Stomach smooth muscle (tissue), 2 donors: ENCODE results near the gene CETN3.
"Not testable (repeated sequence)": the region's sequence is repeated elsewhere in the genome, so short reads cannot be mapped to it uniquely, and the experiment has no call there.

ENCODE experiments used
- H3K27ac ChIP-seq: one replicate; pipeline ENCODE4 v1.7.0; 2013; ENCODE audit warnings: mild to moderate bottlenecking, low read length, inconsistent platforms
- H3K27me3 ChIP-seq, 2 donors: one replicate each; pipeline ENCODE4 v1.7.0; 2013; ENCODE audit warnings: low read length in 2 of 2; ENCODE audit not compliant: insufficient read depth in 2 of 2, control insufficient read depth in 1 of 2
- H3K36me3 ChIP-seq, 2 donors: one replicate each; pipeline ENCODE4 v1.7.0; 2013; ENCODE audit warnings: low read length in 2 of 2; ENCODE audit not compliant: control insufficient read depth in 2 of 2, insufficient read depth in 2 of 2
- H3K4me1 ChIP-seq: one replicate; pipeline ENCODE4 v1.7.0; 2013; ENCODE audit warnings: low read length; ENCODE audit not compliant: control insufficient read depth, insufficient read depth
- H3K4me3 ChIP-seq, 2 donors: one replicate each; pipeline ENCODE4 v1.7.0; 2013; ENCODE audit warnings: low read length in 2 of 2
- H3K9ac ChIP-seq, 2 donors: one replicate each; pipeline ENCODE4 v1.7.0; 2013; ENCODE audit warnings: low read length in 2 of 2, mild to moderate bottlenecking in 1 of 2
- H3K9me3 ChIP-seq, 2 donors: one replicate each; pipeline ENCODE4 v1.7.0; 2013; ENCODE audit warnings: low read length in 2 of 2; ENCODE audit not compliant: control insufficient read depth in 2 of 2
- donor health status: healthy.
- donor health status: Pancreatic carcinoma.

CETN3 gene

DNA sequence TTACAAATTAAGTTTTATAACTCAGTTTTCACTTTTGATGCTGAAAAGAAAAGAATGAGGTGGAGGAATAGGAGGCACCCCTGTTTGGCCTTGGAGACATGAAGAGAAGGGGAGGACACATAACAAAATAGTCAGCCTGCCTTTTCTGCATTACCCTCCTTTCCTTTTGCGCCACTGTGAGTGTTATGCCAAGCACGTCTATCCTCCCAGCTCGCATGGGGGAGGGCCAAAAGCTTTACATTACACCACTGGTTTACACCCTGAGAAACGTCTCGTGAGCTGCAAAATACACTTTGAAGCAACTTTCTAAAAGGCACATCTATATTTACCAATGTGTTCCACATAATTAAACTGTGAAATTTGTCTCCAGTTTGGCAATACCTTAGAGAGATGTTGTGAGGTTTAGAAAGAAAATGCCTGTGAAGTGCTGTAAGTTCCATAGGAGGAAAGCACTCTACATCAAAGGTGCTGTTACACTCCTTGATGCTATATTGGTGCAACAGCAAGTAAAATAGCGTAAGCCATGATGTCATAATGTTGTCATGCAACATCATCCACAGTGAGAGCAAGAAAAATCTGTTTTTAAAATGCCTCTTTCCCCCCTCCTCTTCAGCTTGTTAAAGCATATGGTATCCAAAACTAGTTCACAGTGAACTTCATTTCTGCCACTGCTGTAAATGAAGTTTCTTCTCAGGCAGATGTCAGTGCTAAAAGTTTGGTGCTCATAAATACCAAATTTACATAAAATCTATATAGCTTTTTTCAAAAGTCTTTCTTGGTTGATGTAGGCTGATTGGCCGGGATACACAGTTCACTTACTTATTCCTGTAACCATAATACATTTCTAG is 50.3 kb downstream of the CETN3 start:
- H3K9ac ChIP-seq = no peak overlapping the region
- no peaks in the 10 kb centered on the region for H3K36me3 ChIP-seq
- no peaks in the 10 kb centered on the region for H3K27me3 ChIP-seq
- no peaks in the 10 kb centered on the region for H3K4me1 ChIP-seq
- no peak overlapping the region for H3K4me3 ChIP-seq
- no peak overlapping the region for H3K27ac ChIP-seq
- H3K9me3 ChIP-seq = peaks cover 2 to 4% of the 10 kb centered on the region in 2 donors

DNA sequence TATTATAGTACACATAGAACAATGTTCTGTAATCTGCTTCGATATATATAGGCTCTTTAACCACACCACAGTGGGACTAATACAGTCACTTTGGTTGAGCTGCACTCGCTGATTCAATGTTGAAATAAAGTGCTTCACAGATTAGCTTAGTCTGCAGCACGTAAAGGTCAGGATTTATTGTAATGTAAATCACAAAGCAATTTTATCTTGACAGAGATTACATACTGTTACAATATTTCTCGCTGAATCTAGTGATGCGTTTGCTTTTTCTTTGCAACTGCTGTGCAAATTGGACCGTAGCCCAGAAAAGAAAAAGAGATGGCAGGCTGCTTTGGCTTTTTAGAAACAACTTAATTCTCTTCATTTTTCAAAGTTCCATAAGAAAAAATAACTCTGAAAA is 52.9 kb downstream of the CETN3 start:
- no peak overlapping the region for H3K27ac ChIP-seq
- no peak overlapping the region for H3K9ac ChIP-seq
- no peak overlapping the region for H3K4me3 ChIP-seq
- H3K9me3 ChIP-seq = peaks cover 2 to 4% of the 10 kb centered on the region in 2 donors
- no peaks in the 10 kb centered on the region for H3K27me3 ChIP-seq
- H3K4me1 ChIP-seq = no peaks in the 10 kb centered on the region
- no peaks in the 10 kb centered on the region for H3K36me3 ChIP-seq

DNA sequence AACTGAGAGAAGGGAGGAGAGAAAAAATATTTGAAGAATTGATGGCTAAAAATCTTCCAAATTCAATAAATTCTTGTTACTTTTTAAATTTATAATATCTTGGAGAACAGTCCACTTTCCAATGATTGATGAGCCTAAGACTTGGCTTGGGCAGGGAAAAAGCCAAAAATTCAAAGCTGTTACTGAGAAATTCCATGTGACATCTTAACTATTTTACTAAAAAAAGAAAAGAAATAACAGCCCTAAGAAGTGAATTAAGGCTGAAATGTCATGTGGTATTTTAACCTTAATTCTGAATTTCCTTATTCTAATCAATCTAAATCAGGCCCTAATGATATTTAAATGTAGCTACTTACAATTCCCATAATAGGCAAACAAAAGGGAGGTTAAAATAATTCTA is 53.4 kb downstream of the CETN3 start:
- H3K9me3 ChIP-seq = peaks cover 2 to 4% of the 10 kb centered on the region in 2 donors
- no peaks in the 10 kb centered on the region for H3K36me3 ChIP-seq
- H3K27me3 ChIP-seq = no peaks in the 10 kb centered on the region
- no peak overlapping the region for H3K9ac ChIP-seq
- H3K27ac ChIP-seq = no peak overlapping the region
- H3K4me3 ChIP-seq = no peak overlapping the region
- H3K4me1 ChIP-seq = no peaks in the 10 kb centered on the region

DNA sequence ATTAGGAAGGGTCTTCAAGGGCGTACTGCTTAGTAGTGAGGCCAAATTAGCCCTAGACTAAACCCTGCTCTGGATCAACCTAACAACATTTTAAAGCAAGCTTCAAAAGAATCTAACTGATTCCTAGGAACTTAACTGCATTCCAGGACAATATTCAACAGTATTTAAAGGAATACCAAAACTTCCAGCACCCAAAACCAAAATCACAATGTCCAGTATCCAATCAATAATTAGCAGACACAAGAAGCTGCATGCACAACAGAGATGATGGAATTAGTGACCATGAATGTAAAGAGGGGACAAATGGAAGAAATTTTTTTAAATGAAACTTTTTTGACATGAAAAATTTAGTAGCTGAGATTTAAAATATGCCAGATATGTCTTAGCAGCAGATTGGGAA is 53.9 kb downstream of the CETN3 start:
- H3K4me1 ChIP-seq = no peaks in the 10 kb centered on the region

DNA sequence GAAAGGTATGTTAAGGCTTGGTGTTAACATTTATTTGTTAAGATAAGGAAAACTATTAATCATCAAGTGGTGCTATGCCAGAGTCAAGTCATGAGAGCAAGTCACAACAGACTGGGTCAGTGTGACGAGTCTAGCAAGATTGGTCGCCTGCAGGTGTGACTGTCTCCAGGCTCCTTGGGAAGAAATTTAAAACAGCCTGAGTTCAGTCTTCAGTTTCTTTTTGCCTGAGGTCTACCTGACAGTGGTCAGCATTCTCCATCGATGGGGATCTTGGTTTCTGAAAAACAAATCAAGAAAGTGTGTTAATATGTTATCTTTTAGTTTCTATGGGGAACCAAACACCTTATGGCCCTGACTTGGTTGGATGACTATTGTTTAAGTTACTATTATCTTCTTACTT is 56.3 kb downstream of the CETN3 start:
- H3K27ac ChIP-seq = no peak overlapping the region
- H3K27me3 ChIP-seq = no peaks in the 10 kb centered on the region
- no peaks in the 10 kb centered on the region for H3K4me1 ChIP-seq
- no peak overlapping the region for H3K4me3 ChIP-seq
- H3K36me3 ChIP-seq = no peaks in the 10 kb centered on the region
- H3K9me3 ChIP-seq = peaks cover 2 to 4% of the 10 kb centered on the region in 2 donors
- H3K9ac ChIP-seq = no peak overlapping the region

More for the DNA sequence above, 53.9 kb downstream of the CETN3 start:
- H3K9ac ChIP-seq = no peak overlapping the region
- no peak overlapping the region for H3K4me3 ChIP-seq
- no peak overlapping the region for H3K27ac ChIP-seq
- H3K9me3 ChIP-seq = peaks cover 2 to 4% of the 10 kb centered on the region in 2 donors
- H3K36me3 ChIP-seq = no peaks in the 10 kb centered on the region
- no peaks in the 10 kb centered on the region for H3K27me3 ChIP-seq

DNA sequence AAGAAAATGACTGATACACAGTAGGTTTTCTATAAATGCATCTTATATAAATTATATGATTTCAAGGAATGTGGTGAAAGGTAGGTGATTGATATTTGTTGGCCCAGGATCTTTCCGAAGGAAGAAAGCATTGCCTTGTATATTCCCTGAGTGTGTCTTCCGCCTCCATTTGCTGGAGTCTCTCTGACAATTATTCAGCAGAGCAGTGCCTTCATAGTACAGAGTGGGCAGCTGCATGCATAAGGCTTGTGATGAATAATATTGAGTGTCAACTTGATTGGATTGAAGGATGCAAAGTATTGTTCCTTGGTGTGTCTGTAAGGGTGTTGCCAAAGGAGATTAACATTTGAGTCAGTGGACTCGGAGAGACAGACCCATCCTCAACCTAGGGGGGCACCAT is 58.5 kb downstream of the CETN3 start:
- H3K4me1 ChIP-seq = no peaks in the 10 kb centered on the region
- H3K27ac ChIP-seq = no peak overlapping the region
- no peaks in the 10 kb centered on the region for H3K27me3 ChIP-seq
- no peak overlapping the region for H3K4me3 ChIP-seq
- H3K9me3 ChIP-seq = peaks cover 2 to 4% of the 10 kb centered on the region in 2 donors
- H3K36me3 ChIP-seq = no peaks in the 10 kb centered on the region
- no peak overlapping the region for H3K9ac ChIP-seq

DNA sequence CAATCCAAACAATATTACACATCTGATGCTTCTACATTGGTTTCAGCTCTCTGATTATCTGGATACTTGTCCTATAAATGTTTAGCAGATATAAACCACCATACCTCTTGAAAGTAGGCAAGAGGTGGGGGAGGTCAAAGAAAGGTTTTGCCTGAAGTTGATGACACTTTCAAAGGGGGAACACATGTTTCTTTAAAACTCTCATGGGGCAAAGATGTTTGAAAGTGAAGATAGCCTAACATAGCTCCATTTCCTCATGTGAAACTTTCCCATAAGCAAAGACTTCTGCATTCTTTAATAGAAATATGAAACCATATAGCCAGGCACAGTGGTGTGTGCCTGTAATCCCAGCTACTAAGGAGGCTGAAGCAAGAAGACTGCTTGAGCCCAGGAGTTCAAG is 62.1 kb downstream of the CETN3 start:
- Histone ChIP-seq H3K9ac (no peak overlapping the region), H3K27me3 (no peaks in the 10 kb centered on the region), H3K36me3 (no peaks in the 10 kb centered on the region), H3K4me1 (no peaks in the 10 kb centered on the region), H3K27ac (no peak overlapping the region), H3K4me3 (no peak overlapping the region), H3K9me3 (no peaks in the 10 kb centered on the region)

DNA sequence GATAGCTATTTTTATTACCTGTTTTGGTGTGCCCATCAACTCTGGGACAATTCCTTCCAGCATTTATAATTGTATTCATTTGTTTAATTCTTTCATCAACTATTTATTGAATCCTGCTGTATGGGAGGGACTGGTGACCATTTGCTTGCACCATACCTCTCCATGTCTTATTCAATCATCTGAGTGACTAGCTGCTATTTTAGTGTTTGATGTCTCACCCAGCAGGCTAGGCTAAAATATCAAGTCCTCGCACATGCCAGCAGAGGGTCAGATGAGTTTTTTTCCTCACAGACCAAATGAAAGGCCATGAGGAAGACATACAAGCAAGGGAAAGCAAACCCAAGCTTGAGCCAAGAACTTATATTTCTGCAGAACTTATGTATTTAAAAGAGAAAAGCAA is 63.9 kb downstream of the CETN3 start:
- H3K27me3 ChIP-seq = no peaks in the 10 kb centered on the region
- H3K4me3 ChIP-seq = no peak overlapping the region
- no peaks in the 10 kb centered on the region for H3K9me3 ChIP-seq
- H3K27ac ChIP-seq = no peak overlapping the region
- H3K4me1 ChIP-seq = no peaks in the 10 kb centered on the region
- H3K36me3 ChIP-seq = no peaks in the 10 kb centered on the region
- no peak overlapping the region for H3K9ac ChIP-seq

DNA sequence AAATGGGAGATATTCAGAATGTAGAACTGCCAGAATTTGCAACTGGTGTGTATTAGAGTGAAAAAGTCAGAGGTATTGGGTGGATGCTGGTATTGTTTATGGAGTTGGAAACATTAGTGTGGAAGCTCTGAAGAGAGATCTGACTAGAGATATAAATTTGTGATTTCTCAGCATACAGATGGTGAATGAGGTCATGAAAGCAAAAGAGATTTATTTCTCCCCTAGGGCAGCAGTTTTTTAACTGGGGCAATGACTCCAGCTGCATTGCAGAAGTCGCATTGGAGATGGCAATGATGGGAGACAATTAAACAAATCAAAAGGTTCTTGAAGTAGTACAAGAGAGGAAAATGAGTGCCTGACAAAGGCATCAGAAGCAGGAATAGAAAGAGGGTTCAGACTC is 64.9 kb downstream of the CETN3 start:
- no peak overlapping the region for H3K27ac ChIP-seq
- H3K27me3 ChIP-seq = no peaks in the 10 kb centered on the region
- H3K4me1 ChIP-seq = no peaks in the 10 kb centered on the region
- no peaks in the 10 kb centered on the region for H3K36me3 ChIP-seq
- H3K9me3 ChIP-seq = no peaks in the 10 kb centered on the region
- no peak overlapping the region for H3K9ac ChIP-seq
- no peak overlapping the region for H3K4me3 ChIP-seq

DNA sequence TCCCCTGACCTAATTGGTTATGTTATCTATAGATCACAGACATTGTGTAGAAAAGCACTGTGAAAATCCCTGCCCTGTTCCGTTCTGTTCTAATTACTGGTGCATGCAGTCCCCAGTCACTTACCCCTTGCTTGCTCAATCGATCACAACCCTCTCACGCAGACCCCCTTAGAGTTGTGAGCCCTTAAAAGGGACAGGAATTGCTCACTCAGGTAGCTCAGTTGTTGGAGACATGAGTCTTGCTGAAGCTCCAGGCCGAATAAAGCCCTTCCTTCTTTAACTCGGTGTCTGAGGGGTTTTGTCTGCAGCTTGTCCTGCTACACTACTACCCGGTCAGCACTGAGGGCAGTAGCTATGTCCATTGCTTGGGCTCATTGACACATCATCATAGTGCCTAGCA is 65.8 kb downstream of the CETN3 start:
- H3K9ac ChIP-seq, H3K4me3 ChIP-seq, H3K27me3 ChIP-seq, H3K27ac ChIP-seq, H3K4me1 ChIP-seq, H3K36me3 ChIP-seq, H3K9me3 ChIP-seq: not testable (repeated sequence)

DNA sequence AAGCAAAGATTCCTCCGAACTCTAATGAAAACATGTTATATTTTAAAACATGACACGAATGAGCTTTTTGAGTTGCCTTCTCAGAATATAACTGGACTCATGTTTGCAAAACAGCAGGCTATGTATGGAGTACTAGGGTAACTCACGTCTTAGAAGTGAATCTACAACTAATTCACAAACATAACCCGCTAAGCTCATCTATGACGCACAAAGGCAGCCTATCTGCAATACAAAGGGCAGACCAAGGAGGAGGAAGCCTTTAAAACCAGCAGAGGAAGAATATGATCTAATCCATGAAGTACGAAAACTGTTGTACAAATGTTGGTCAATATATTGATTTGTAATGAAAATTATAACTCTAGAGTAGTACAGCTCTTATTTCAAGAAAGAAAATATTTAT is 67.0 kb downstream of the CETN3 start:
- H3K27me3 ChIP-seq = no peaks in the 10 kb centered on the region
- no peaks in the 10 kb centered on the region for H3K4me1 ChIP-seq
- H3K36me3 ChIP-seq = no peaks in the 10 kb centered on the region
- no peaks in the 10 kb centered on the region for H3K9me3 ChIP-seq
- no peak overlapping the region for H3K4me3 ChIP-seq
- H3K9ac ChIP-seq = no peak overlapping the region
- H3K27ac ChIP-seq = no peak overlapping the region
